ENCODE measurements around the gene ELK4.
A peak's percentile ranks its signal among the peaks of the same experiment; 100 is the strongest.

GRCh38 chr1:205631768-205632668, at the start of gene ELK4:
- TF ChIP-seq CTCF (conservative IDR thresholded peaks at IDR 0.05; ENCODE audit: low read length) (peak; percentile 62), EZH2phosphoT487 (IDR thresholded peaks at IDR 0.05; ENCODE audit: borderline replicate concordance) (no peak)
